ENCODE data around the gene KMT2B. TPM values are rescaled to one million over a fixed set of nuclear protein-coding genes. Genes with fewer than 3 reads are reported as not detected.

The KMT2B gene
- total RNA-seq, 1 donor from 2014 or later = 65.6 TPM

DNA sequence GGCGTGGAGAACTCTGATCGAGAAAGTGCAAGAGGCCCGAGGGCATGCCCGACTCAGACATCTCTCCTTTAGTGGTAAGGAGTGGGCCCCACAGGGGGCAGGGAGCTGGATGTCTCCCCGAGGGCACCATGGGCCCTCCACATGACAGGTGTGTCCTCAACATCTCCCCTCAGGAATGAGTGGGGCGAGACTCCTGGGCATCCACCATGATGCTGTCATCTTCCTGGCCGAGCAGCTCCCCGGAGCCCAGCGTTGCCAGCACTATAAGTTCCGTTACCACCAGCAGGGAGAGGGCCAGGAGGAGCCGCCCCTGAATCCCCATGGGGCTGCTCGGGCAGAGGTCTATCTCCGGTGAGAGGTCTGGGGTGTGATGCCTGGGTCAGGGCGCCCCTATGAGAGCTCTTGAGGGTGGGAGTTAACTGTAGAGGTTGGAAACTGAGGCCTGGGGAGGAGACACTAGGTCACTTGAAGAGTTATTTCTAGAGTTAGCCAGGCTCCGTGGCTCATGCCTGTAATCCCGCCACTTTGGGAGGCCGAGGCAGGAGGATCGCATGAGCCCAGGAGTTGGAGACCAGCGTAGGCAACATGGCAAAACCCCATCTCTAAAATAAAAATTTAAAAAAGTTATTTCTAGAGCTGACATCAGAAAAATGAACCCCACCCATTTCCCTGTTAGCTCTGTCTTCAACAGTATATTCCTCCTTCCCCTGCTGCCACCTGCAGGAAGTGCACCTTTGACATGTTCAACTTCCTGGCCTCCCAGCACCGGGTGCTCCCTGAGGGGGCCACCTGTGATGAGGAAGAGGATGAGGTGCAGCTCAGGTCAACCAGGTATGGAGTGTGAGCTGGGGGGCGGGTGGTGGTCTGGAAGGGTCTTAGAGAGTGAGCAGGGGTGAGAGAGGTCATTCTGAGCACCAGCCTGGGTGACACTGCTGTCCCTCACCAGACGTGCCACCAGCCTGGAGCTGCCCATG is 19.4 kb downstream of the KMT2B start:
- TF ChIP-seq, protein P1, sequence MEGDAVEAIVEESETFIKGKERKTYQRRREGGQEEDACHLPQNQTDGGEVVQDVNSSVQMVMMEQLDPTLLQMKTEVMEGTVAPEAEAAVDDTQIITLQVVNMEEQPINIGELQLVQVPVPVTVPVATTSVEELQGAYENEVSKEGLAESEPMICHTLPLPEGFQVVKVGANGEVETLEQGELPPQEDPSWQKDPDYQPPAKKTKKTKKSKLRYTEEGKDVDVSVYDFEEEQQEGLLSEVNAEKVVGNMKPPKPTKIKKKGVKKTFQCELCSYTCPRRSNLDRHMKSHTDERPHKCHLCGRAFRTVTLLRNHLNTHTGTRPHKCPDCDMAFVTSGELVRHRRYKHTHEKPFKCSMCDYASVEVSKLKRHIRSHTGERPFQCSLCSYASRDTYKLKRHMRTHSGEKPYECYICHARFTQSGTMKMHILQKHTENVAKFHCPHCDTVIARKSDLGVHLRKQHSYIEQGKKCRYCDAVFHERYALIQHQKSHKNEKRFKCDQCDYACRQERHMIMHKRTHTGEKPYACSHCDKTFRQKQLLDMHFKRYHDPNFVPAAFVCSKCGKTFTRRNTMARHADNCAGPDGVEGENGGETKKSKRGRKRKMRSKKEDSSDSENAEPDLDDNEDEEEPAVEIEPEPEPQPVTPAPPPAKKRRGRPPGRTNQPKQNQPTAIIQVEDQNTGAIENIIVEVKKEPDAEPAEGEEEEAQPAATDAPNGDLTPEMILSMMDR (IDR thresholded peaks at IDR 0.05) = no peak
- CTCF ChIA-PET = interaction anchor here (1.0 to 1.5 kb wide), 2 partner anchors 11 to 19 kb away, joined by 3 to 5 read pairs; partner anchors contain the start of genes KMT2B and LIN37
- intact Hi-C loops (cut with micrococcal nuclease) = no loop called here
- POLR2A ChIA-PET = interaction anchor here (0.5 to 1.7 kb wide), 5 partner anchors 11 to 66 kb away, joined by 3 to 12 read pairs (median 4); partner anchors contain the start of gene LIN37
- Mint-ChIP-seq H3K9me3 (no peaks in the 10 kb centered on the region), H3K27me3 (no peaks in the 10 kb centered on the region), H3K4me3 (no peak overlapping the region), H3K4me1 (peaks cover 47% of the 10 kb centered on the region), H3K36me3 (ENCODE audit: low read depth) (peaks cover 71% of the 10 kb centered on the region), H3K27ac (peak overlapping the region; percentile 62)
- ATAC-seq (ENCODE audit: low read depth) = no peak
- DNase-seq = no peak

DNA sequence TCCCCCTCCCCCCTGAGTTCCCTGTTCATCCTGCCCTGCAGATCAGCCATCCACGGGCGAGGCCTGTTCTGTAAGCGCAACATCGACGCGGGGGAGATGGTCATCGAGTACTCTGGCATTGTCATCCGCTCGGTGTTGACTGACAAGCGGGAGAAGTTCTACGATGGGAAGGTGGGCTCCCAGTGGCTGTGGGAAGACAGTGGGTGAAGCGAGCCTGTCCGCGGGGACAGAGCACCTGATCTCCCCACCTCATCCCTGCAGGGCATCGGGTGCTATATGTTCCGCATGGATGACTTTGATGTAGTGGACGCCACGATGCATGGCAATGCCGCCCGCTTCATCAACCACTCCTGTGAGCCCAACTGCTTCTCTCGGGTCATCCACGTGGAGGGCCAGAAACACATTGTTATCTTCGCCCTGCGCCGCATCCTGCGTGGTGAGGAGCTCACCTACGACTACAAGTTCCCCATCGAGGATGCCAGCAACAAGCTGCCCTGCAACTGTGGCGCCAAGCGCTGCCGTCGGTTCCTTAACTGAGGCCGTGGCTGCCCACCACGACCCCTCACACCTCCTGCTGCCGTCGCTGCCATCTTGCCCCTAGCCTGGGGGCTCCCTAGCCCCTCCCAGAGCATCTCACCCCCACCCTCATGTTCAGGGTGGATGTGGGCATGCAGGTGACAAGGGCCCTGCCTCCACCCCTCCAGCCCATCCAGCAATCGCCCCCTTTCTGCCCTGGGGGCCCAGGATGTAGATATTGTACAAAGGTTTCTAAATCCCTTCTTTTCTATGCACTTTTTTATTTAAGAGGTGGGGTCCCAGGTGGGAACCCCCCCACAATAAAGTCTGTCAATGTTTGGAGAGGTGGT is 20.5 kb downstream of the KMT2B start:
- Mint-ChIP-seq H3K9me3 (no peaks in the 10 kb centered on the region), H3K36me3 (ENCODE audit: low read depth) (peaks cover 74% of the 10 kb centered on the region), H3K27ac (peak overlapping the region; percentile 31), H3K4me3 (no peak overlapping the region), H3K4me1 (peaks cover 56% of the 10 kb centered on the region), H3K27me3 (no peaks in the 10 kb centered on the region)
- TF ChIP-seq, protein P1 (IDR thresholded peaks at IDR 0.05) = no peak
- intact Hi-C loops (cut with micrococcal nuclease) = no loop called here
- DNase-seq (no peak), ATAC-seq (ENCODE audit: low read depth) (no peak)
- CTCF ChIA-PET = interaction anchor here (1.0 to 1.5 kb wide), 2 partner anchors 10 to 20 kb away, joined by 3 to 5 read pairs; partner anchors contain the start of genes KMT2B and LIN37
- POLR2A ChIA-PET = interaction anchor here (0.5 to 1.7 kb wide), 4 partner anchors 19 to 67 kb away, joined by 3 to 12 read pairs (median 4); no protein-coding TSS in a partner anchor

DNA sequence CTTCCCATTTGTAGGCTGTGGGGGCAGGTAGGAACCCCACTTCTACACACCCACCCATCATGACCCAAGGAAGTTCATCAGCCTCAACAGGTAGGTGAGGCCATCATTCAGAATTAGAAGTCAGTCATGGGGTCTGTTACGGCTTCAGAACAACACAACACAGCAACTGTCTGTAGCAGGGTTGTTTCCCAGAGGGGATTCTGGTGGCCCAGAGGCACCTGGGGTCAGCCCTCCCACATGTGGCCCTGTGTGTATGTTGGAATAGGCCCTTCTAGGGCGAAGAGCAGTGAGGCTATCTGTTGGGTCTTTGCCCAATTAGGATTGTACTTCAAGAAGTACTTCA is 21.1 kb downstream of the KMT2B start:
- H3K27me3 Mint-ChIP-seq = no peaks in the 10 kb centered on the region
- POLR2A ChIA-PET = interaction anchor here (1.6 kb wide), 1 partner anchor 91 kb away, joined by 4 read pairs; the partner anchor contains the start of gene COX6B1
- CTCF ChIA-PET = no interaction called here
- H3K27ac Mint-ChIP-seq = peak overlapping the region; percentile 31
- TF ChIP-seq, protein P1 (IDR thresholded peaks at IDR 0.05) = no peak
- H3K36me3 Mint-ChIP-seq (ENCODE audit: low read depth) = peaks cover 68% of the 10 kb centered on the region
- no peaks in the 10 kb centered on the region for H3K9me3 Mint-ChIP-seq
- DNase-seq (no peak), ATAC-seq (ENCODE audit: low read depth) (no peak)
- H3K4me1 Mint-ChIP-seq = peaks cover 57% of the 10 kb centered on the region
- no peak overlapping the region for H3K4me3 Mint-ChIP-seq
- intact Hi-C loops (cut with micrococcal nuclease) = no loop called here

DNA sequence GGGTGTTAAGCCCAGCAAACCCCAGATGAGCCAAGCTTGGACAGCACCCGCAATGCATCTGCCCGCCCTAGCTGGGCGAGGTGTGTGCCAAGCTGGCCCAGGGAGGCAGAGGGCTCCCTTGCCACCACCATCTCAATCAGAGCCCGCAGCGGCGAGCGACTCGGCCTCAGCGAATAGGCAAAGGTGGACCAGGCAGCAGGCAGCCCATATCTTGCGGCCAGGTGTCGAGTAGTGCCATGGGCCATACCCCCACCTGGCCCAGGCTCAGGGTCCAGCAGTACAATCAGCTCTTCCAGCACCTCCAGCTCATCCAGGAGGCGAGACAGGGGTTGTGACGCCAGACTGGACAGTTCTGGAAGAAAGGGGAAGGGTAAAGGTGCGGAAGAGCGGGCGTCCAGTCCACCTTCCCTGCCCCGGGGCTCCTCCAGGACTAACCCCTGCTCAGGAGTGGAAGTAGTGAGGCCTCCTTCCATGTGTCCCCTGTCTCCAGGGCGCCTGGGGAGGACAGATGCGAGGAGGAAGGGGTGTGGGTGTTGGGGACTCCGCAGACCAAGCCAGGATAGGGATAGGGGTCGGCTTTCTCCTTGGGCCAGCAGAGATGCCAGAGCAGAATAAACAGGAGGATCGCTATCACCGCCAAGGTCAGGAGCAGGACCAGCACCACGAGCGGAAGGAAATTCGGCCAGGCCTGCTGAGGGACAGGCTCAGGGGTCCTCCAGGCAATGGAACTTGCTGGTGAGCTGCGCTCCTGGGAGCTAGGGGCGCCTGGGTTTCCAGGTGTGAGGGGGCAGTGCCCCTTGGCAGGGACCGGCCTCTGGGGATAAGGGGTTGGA is 21.7 kb downstream of the KMT2B start:
- peak overlapping the region; percentile 24 for H3K27ac Mint-ChIP-seq
- peaks cover 60% of the 10 kb centered on the region for H3K4me1 Mint-ChIP-seq
- intact Hi-C loops (cut with micrococcal nuclease) = loop anchor here (1.0 to 10.0 kb wide), 9 partner anchors 19 to 1575 kb away; partner anchors contain the start of genes ARHGAP33, COX6B1, NFKBID and OVOL3
- TF ChIP-seq, protein P1 (IDR thresholded peaks at IDR 0.05) = no peak
- ChIA-PET CTCF (no interaction called here), POLR2A (interaction anchor here (0.8 to 3.6 kb wide), 9 partner anchors 9 to 533 kb away, joined by 3 to 54 read pairs (median 7); partner anchors contain the start of genes COX6B1, KMT2B and LIN37)
- no peak for ATAC-seq (ENCODE audit: low read depth)
- H3K9me3 Mint-ChIP-seq = no peaks in the 10 kb centered on the region
- no peak for DNase-seq
- H3K4me3 Mint-ChIP-seq = peak overlapping the region; percentile 95
- no peaks in the 10 kb centered on the region for H3K27me3 Mint-ChIP-seq
- H3K36me3 Mint-ChIP-seq (ENCODE audit: low read depth) = peaks cover 62% of the 10 kb centered on the region

Measured in activated B cell treated with CpG ODN at 0.5 μM for 24 hours (primary cell).